Nucleus accumbens (tissue), 56 donors: Measurements from ENCODE around the gene RENBP.
"Not testable (repeated sequence)": the region's sequence is repeated elsewhere in the genome, so short reads cannot be mapped to it uniquely, and the experiment has no call there.

ENCODE experiments used
- DNase-seq, 56 donors: peaks; one replicate each; lab custom pipeline; 2025; lab: John Stamatoyannopoulos, UW

Gene RENBP

GRCh38 chrX:153944140-153944799 lies at the start of gene RENBP:
Gene RENBP (minus strand): TSS chrX:153944643. CDS start chrX:153944610, 33 bp downstream.
- peak in 40 of 56 donors; percentile 2 to 72 (median 29) for DNase-seq

- DNase-seq = no peak
Measured at GRCh38 chrX:153993978-153994377, 49.5 kb upstream of the RENBP start.

- no peak for DNase-seq
Measured at GRCh38 chrX:153993079-153993478, 48.6 kb upstream of the RENBP start.

GRCh38 chrX:153992180-153992579 lies 47.7 kb upstream of the RENBP start:
- peak in 1 of 56 donors; percentile 9 for DNase-seq

- no peak for DNase-seq
Measured at GRCh38 chrX:153991013-153991580, 46.7 kb upstream of the RENBP start.

GRCh38 chrX:153989973-153990655 lies 45.7 kb upstream of the RENBP start:
- DNase-seq = no peak

- no peak for DNase-seq
Measured at GRCh38 chrX:153988493-153988892, 44.0 kb upstream of the RENBP start.

- no peak for DNase-seq
Measured at GRCh38 chrX:153984351-153985178, 40.1 kb upstream of the RENBP start.

GRCh38 chrX:153983321-153983801 lies 38.9 kb upstream of the RENBP start:
- no peak for DNase-seq

GRCh38 chrX:153981771-153982533 lies 37.5 kb upstream of the RENBP start:
- peak in 4 of 56 donors; percentile 1 to 20 (median 8) for DNase-seq

GRCh38 chrX:153981231-153981630 lies 36.8 kb upstream of the RENBP start:
- no peak for DNase-seq

- DNase-seq = not testable (repeated sequence)
Measured at GRCh38 chrX:153980394-153980793, 36.0 kb upstream of the RENBP start.

GRCh38 chrX:153974726-153975286 lies 30.4 kb upstream of the RENBP start:
- no peak for DNase-seq

- DNase-seq = peak in 1 of 56 donors; percentile 6
Measured at GRCh38 chrX:153974003-153974725, 29.7 kb upstream of the RENBP start.

GRCh38 chrX:153973127-153974002 lies 28.9 kb upstream of the RENBP start:
- no peak for DNase-seq

GRCh38 chrX:153972368-153973126 lies 28.1 kb upstream of the RENBP start, which contains the start of gene TMEM187:
Gene TMEM187 (plus strand): TSS chrX:153972754. CDS start chrX:153982063, 9,309 bp downstream.
- DNase-seq = peak in 54 of 56 donors; percentile 25 to 92 (median 74)
